Heart right ventricle (tissue), 16 donors: ENCODE results near the gene RALGPS1. TPM values are rescaled to one million over a fixed set of nuclear protein-coding genes. Genes with fewer than 3 reads are reported as not detected.

ENCODE experiments used
- ATAC-seq, 8 donors: fragments of 200-7000 bp; cut with Tn5 transposase; one replicate each; pipeline ENCODE4 v1.9.1; 2020; ENCODE audit warnings: mild to moderate bottlenecking in 8 of 8, moderate library complexity in 8 of 8, moderate number of reproducible peaks in 1 of 8
- DNase-seq, 2 donors: peaks; one replicate each; pipeline ENCODE4 v3.0.0-alpha.2; 2020
- H3K27ac ChIP-seq, 10 donors: fragments of 200-600 bp; sonication (generic) in 2 of 10; one replicate each; pipeline versions ENCODE4 v1.5.0 to v1.8.0; 2020 to 2022; ENCODE audit warnings: mild to moderate bottlenecking in 3 of 10
- H3K27me3 ChIP-seq, 7 donors: fragments of 200-600 bp; one replicate each; pipeline ENCODE4 v1.8.0; 2021 to 2022; ENCODE audit warnings: mild to moderate bottlenecking in 2 of 7
- H3K36me3 ChIP-seq, 9 donors: fragments of 200-600 bp; sonication (generic) in 1 of 9; one replicate each; pipeline versions ENCODE4 v1.5.0 to v1.8.0; 2020 to 2022; ENCODE audit warnings: mild to moderate bottlenecking in 2 of 9
- H3K4me1 ChIP-seq, 9 donors: fragments of 200-600 bp; sonication (generic) in 1 of 9; one replicate each; pipeline versions ENCODE4 v1.5.0 to v1.8.0; 2020 to 2022; ENCODE audit warnings: mild to moderate bottlenecking in 4 of 9
- H3K4me3 ChIP-seq, 10 donors: fragments of 200-600 bp; sonication (generic) in 2 of 10; one replicate each; pipeline versions ENCODE4 v1.5.0 to v1.8.0; 2020 to 2022; ENCODE audit warnings: mild to moderate bottlenecking in 7 of 10, moderate library complexity in 2 of 10
- H3K9me3 ChIP-seq, 11 donors: fragments of 200-600 bp in 10 of 11; sonication (generic) in 2 of 11; one replicate each; pipeline versions ENCODE4 v1.5.0 to v1.8.0; 2013 to 2022; ENCODE audit warnings: mild to moderate bottlenecking in 2 of 11, control low read depth in 1 of 11, moderate library complexity in 1 of 11
- CTCF ChIP-seq, 9 donors: fragments of 200-600 bp; sonication (generic) in 2 of 9; IDR thresholded peaks; one replicate each; pipeline versions ENCODE4 v1.5.0 to v1.8.0; 2021 to 2022; ENCODE audit warnings: antibody characterized with exemption in 9 of 9, mild to moderate bottlenecking in 5 of 9, moderate library complexity in 1 of 9
- WGBS, 2 donors: extraction: QIAGEN DNeasy Blood & Tissue Kit; methylation state at CpG; one replicate each; pipeline ENCODE4 v1.1.7; 2013; ENCODE audit warnings: inconsistent platforms in 1 of 2; 5-methylcytosine and 5-hydroxymethylcytosine counted together
- intact Hi-C, 10 donors: fragments of 100-400 bp; cut with DNase I; formaldehyde crosslinking; loops; one replicate each; pipeline versions ENCODE4 v1.11.1 to v1.14.2; 2022
- polyA plus RNA-seq, 2 donors: library from polyadenylated mRNA; stranded (reverse); fragments of 200-250 nt; gene quantifications; one replicate each; pipeline ENCODE4 v1.2.3, GENCODE V29; 2013
- total RNA-seq, 10 donors: library from RNA; stranded (reverse); fragmentation: NEBNext Ultra II Directional in 3 of 10; extraction: Animal tissue kit (Norgen Biotek cat#: 25700) in 3 of 10; gene quantifications; one replicate each; pipeline versions ENCODE4 v1.2.1 to v1.2.4, GENCODE V29; 2021 to 2023
- donor health status: Arrhythmogenic right ventricular cardiomyopathy.
- donor health status: ischemic (EF 13 %, LVEDD 7.1; RV severe dilation, severe dysfunction).
- donor health status: healthy with polysubstance abuse.
- donor health status: DM: no; HTN: yes; CAD: no.
- donor health status: DM: no; HTN: no; CAD: no.
- donor health status: ischemic (EF 25% LVEDD 6.9; RV normal size, moderate dysfunction).
- donor health status: ischemic (EF 25% LVEDD 5.7; RV mildly dilated, moderate dysfunction).
- donor health status: healthy.
- donor health status: DM: yes; HTN: yes; CAD: no.
- donor health status: Ischemic cardiomyopathy.
- donor health status: ischemic (EF 35%, LVEDD 5.7; RV mildly dilated, moderate dysfunction).
- donor health status: nonischemic (EF 11% LVEDD 7.7; RV severe dilation, severe dysfunction).
- donor health status: DM: yes; HTN: yes; CAD: no.
- donor health status: PGD.
- donor health status: ischemic (EF 29% LVEDD 5.4; RV normal size, mild dysfunction).
- donor health status: nonischemic (EF 23%, LVEDD 6.1; RV moderate dilation, normal function).

RALGPS1 gene
- total and polyA plus RNA-seq, 12 donors = 4.2 to 25.0 (median 16.8) TPM

- intact Hi-C loops = no loop called here
- WGBS, 2 donors = 91 to 92% methylated on average over 4 of the region's 4 CpGs
- Histone ChIP-seq H3K4me1 (peaks cover 9 to 24% (median 19%) of the 10 kb centered on the region in 9 donors), H3K9me3 (no peaks in the 10 kb centered on the region), H3K36me3 (no peaks in the 10 kb centered on the region), H3K4me3 (no peak overlapping the region), H3K27me3 (no peaks in the 10 kb centered on the region), H3K27ac (peak overlapping the region in 2 of 10 donors; percentile 34 to 86)
- DNase-seq (no peak), ATAC-seq (no peak)
- no peak for TF ChIP-seq CTCF (IDR thresholded peaks at IDR 0.05)
These were observed 238.9 kb downstream of the RALGPS1 start for GRCh38 chr9:127153501-127153900.

- no peak for DNase-seq
- Histone ChIP-seq H3K4me3 (peak overlapping the region in 5 of 10 donors; percentile 9 to 29 (median 18)), H3K27ac (peak overlapping the region in 8 of 10 donors; percentile 25 to 86 (median 68)), H3K27me3 (no peaks in the 10 kb centered on the region), H3K9me3 (no peaks in the 10 kb centered on the region), H3K36me3 (no peaks in the 10 kb centered on the region), H3K4me1 (peaks cover 9 to 27% (median 19%) of the 10 kb centered on the region in 9 donors)
- TF ChIP-seq CTCF (IDR thresholded peaks at IDR 0.05) = no peak
- intact Hi-C loops = no loop called here
- WGBS, 2 donors = 91 to 94% methylated on average over 5 of the region's 5 CpGs
- ATAC-seq = peak in 6 of 8 donors; percentile 8 to 50 (median 26)
These were observed 239.4 kb downstream of the RALGPS1 start for GRCh38 chr9:127154003-127154389.

- peak in 4 of 9 donors; percentile 11 to 45 (median 26) for TF ChIP-seq CTCF (IDR thresholded peaks at IDR 0.05)
- intact Hi-C loops = no loop called here
- DNase-seq (peak; percentile 74 to 84), ATAC-seq (peak; percentile 85 to 93 (median 87))
- Histone ChIP-seq H3K36me3 (no peaks in the 10 kb centered on the region), H3K4me1 (peaks cover 9 to 32% (median 21%) of the 10 kb centered on the region in 9 donors), H3K27ac (peak overlapping the region in 9 of 10 donors; percentile 25 to 86 (median 62)), H3K27me3 (no peaks in the 10 kb centered on the region), H3K9me3 (no peaks in the 10 kb centered on the region), H3K4me3 (peak overlapping the region in 6 of 10 donors; percentile 1 to 29 (median 14))
- 29 to 42% methylated on average over 13 of the region's 13 CpGs for WGBS, 2 donors
These were observed 240.0 kb downstream of the RALGPS1 start for GRCh38 chr9:127154390-127155191.

GRCh38 chr9:127155314-127155960 lies 240.9 kb downstream of the RALGPS1 start:
- Histone ChIP-seq H3K27ac (peak overlapping the region in 8 of 10 donors; percentile 34 to 86 (median 68)), H3K27me3 (no peaks in the 10 kb centered on the region), H3K4me1 (peaks cover 9 to 41% (median 21%) of the 10 kb centered on the region in 9 donors), H3K36me3 (no peaks in the 10 kb centered on the region), H3K4me3 (peak overlapping the region in 1 of 10 donors; percentile 18), H3K9me3 (no peaks in the 10 kb centered on the region)
- WGBS, 2 donors = 72% methylated on average over 5 of the region's 5 CpGs
- DNase-seq (no peak), ATAC-seq (peak in 3 of 8 donors; percentile 2 to 13 (median 7))
- TF ChIP-seq CTCF (IDR thresholded peaks at IDR 0.05) = no peak
- intact Hi-C loops = no loop called here
